ENCODE measurements around the gene MAP2K6. TPM values are rescaled to one million over a fixed set of nuclear protein-coding genes. Genes with fewer than 3 reads are reported as not detected.

MAP2K6 gene
- polyA plus RNA-seq, 1 of the 3 experiments (the other 2 are of a cell fraction) = 6.7 TPM

- TF ChIP-seq CTCF (IDR thresholded peaks at IDR 0.05) (0 out of 2 replicates have a peak, but pooled peaks have one; percentile 23), MXI1 (IDR thresholded peaks at IDR 0.05; ENCODE audit: low read depth, low read length) (no peak), GATA2 (CRISPR knock-in tag; IDR thresholded peaks at IDR 0.05) (no peak), EP300 (IDR thresholded peaks at IDR 0.05; ENCODE audit: borderline replicate concordance in 1 of 2, low read depth in 1 of 2, low read length in 1 of 2) (peak in 1 of 2 experiments; percentile 78; a peak in 1 of 4 replicates), FOXM1 (IDR thresholded peaks at IDR 0.05; ENCODE audit: low read depth) (no peak), RXRA (IDR thresholded peaks at IDR 0.05; ENCODE audit: borderline replicate concordance, low read depth) (no peak), EZH2phosphoT487 (IDR thresholded peaks at IDR 0.05; ENCODE audit: borderline replicate concordance, low read depth) (no peak), RCOR1 (IDR thresholded peaks at IDR 0.05; ENCODE audit: low read length) (peak; percentile 98)
- TF ChIP-seq, protein P1, sequence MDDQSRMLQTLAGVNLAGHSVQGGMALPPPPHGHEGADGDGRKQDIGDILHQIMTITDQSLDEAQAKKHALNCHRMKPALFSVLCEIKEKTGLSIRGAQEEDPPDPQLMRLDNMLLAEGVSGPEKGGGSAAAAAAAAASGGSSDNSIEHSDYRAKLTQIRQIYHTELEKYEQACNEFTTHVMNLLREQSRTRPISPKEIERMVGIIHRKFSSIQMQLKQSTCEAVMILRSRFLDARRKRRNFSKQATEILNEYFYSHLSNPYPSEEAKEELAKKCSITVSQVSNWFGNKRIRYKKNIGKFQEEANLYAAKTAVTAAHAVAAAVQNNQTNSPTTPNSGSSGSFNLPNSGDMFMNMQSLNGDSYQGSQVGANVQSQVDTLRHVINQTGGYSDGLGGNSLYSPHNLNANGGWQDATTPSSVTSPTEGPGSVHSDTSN (IDR thresholded peaks at IDR 0.05) = peak; percentile 64; the same call in 1 of the 2 replicates
These were observed 78.0 kb downstream of the MAP2K6 start (continued) for GRCh38 chr17:69492410-69493071.

GRCh38 chr17:69495787-69496186 is 81.3 kb downstream of the MAP2K6 start:
- H3K9me2 ChIP-seq = no peaks in the 10 kb centered on the region
- no peaks in the 10 kb centered on the region for H3K9me3 ChIP-seq
- no peak overlapping the region for H3K27ac ChIP-seq (ENCODE audit: low read depth in 2 of 2, low read length in 1 of 2)
- no peak overlapping the region for H3K9ac ChIP-seq
- no peaks in the 10 kb centered on the region for H4K20me1 ChIP-seq (ENCODE audit: insufficient read depth)
- H3K27me3 ChIP-seq (ENCODE audit: insufficient read depth) = no peaks in the 10 kb centered on the region
- peaks cover 3 to 4% of the 10 kb centered on the region in 2 experiments; a peak in 2 of 4 replicates for H3K4me1 ChIP-seq (ENCODE audit: control insufficient read depth in 1 of 2, insufficient read depth in 2 of 2, low read depth in 1 of 2, low read length in 1 of 2)
- ChIA-PET CTCF (interaction anchor here (0.6 to 1.3 kb wide), 5 partner anchors 10 to 101 kb away, joined by 3 read pairs; no protein-coding TSS in a partner anchor), POLR2A (no interaction called here)
- H3K4me2 ChIP-seq = no peak overlapping the region
- TF ChIP-seq, protein P2, sequence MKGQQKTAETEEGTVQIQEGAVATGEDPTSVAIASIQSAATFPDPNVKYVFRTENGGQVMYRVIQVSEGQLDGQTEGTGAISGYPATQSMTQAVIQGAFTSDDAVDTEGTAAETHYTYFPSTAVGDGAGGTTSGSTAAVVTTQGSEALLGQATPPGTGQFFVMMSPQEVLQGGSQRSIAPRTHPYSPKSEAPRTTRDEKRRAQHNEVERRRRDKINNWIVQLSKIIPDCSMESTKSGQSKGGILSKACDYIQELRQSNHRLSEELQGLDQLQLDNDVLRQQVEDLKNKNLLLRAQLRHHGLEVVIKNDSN (IDR thresholded peaks at IDR 0.05; ENCODE audit: borderline replicate concordance, low read depth) = no peak
- DNase-seq = no peak
- H3K79me2 ChIP-seq (ENCODE audit: insufficient read depth) = no peaks in the 10 kb centered on the region
- no peaks in the 10 kb centered on the region for H3K36me3 ChIP-seq (replicated peaks in 1 of 2; ENCODE audit: control insufficient read depth in 1 of 2, insufficient read depth in 2 of 2, low read length in 1 of 2)
- 93% methylated on average over 5 of the region's 5 CpGs for WGBS (ENCODE audit: low lambda C conversion rate)
- H3F3A ChIP-seq (replicated peaks; ENCODE audit: insufficient read depth) = no peaks in the 10 kb centered on the region
- no peak overlapping the region for H2AFZ ChIP-seq (ENCODE audit: low read depth)
- H3K4me3 ChIP-seq (ENCODE audit: low read depth in 2 of 2, low read length in 1 of 2) = no peak overlapping the region
